Measurements from ENCODE around the gene MYRIP. TPM values are rescaled to one million over a fixed set of nuclear protein-coding genes. Genes with fewer than 3 reads are reported as not detected.

MYRIP gene
- total RNA-seq, 2 experiments from 2014 or later = not detected

GRCh38 chr3:40148827-40149226, 339.4 kb downstream of the MYRIP start:
- Mint-ChIP-seq H3K36me3 (ENCODE audit: low read depth) (no peaks in the 10 kb centered on the region), H3K4me3 (no peak overlapping the region), H3K27ac (no peak overlapping the region), H3K27me3 (ENCODE audit: low read depth) (peaks cover 2% of the 10 kb centered on the region), H3K4me1 (ENCODE audit: low read depth) (no peaks in the 10 kb centered on the region), H3K9me3 (no peaks in the 10 kb centered on the region)
- no peak for DNase-seq
- CTCF ChIA-PET = no interaction called here
- intact Hi-C loops (cut with micrococcal nuclease) = no loop called here

- H3K27ac Mint-ChIP-seq = no peak overlapping the region
- no peak overlapping the region for H3K4me3 Mint-ChIP-seq
- H3K4me1 Mint-ChIP-seq (ENCODE audit: low read depth) = no peaks in the 10 kb centered on the region
- H3K9me3 Mint-ChIP-seq = no peaks in the 10 kb centered on the region
- DNase-seq = no peak
- H3K27me3 Mint-ChIP-seq (ENCODE audit: low read depth) = no peaks in the 10 kb centered on the region
- intact Hi-C loops (cut with micrococcal nuclease) = no loop called here
- no peaks in the 10 kb centered on the region for H3K36me3 Mint-ChIP-seq (ENCODE audit: low read depth)
- CTCF ChIA-PET = no interaction called here
These were observed 343.2 kb downstream of the MYRIP start for GRCh38 chr3:40152482-40153133.

GRCh38 chr3:40160933-40161332, 351.5 kb downstream of the MYRIP start:
- Mint-ChIP-seq H3K4me3 (no peak overlapping the region), H3K27me3 (ENCODE audit: low read depth) (peaks cover 2% of the 10 kb centered on the region), H3K27ac (no peak overlapping the region), H3K4me1 (ENCODE audit: low read depth) (no peaks in the 10 kb centered on the region), H3K9me3 (peaks cover 20% of the 10 kb centered on the region), H3K36me3 (ENCODE audit: low read depth) (no peaks in the 10 kb centered on the region)
- CTCF ChIA-PET = no interaction called here
- DNase-seq = no peak
- intact Hi-C loops (cut with micrococcal nuclease) = no loop called here

GRCh38 chr3:40162616-40163015, 353.2 kb downstream of the MYRIP start:
- Mint-ChIP-seq H3K27ac (no peak overlapping the region), H3K4me3 (no peak overlapping the region), H3K27me3 (ENCODE audit: low read depth) (peaks cover 2% of the 10 kb centered on the region), H3K4me1 (ENCODE audit: low read depth) (no peaks in the 10 kb centered on the region), H3K9me3 (peaks cover 20% of the 10 kb centered on the region), H3K36me3 (ENCODE audit: low read depth) (no peaks in the 10 kb centered on the region)
- CTCF ChIA-PET = no interaction called here
- DNase-seq = no peak
- intact Hi-C loops (cut with micrococcal nuclease) = no loop called here

- Mint-ChIP-seq H3K4me1 (ENCODE audit: low read depth) (no peaks in the 10 kb centered on the region), H3K36me3 (ENCODE audit: low read depth) (no peaks in the 10 kb centered on the region), H3K9me3 (no peaks in the 10 kb centered on the region), H3K4me3 (no peak overlapping the region), H3K27ac (no peak overlapping the region), H3K27me3 (ENCODE audit: low read depth) (no peaks in the 10 kb centered on the region)
- no peak for DNase-seq
- CTCF ChIA-PET = interaction anchor here (0.6 kb wide), 1 partner anchor 25 kb away, joined by 4 read pairs; no protein-coding TSS in a partner anchor
- intact Hi-C loops (cut with micrococcal nuclease) = no loop called here
These were observed 357.6 kb downstream of the MYRIP start for GRCh38 chr3:40166997-40167396.

- H3K27me3 Mint-ChIP-seq (ENCODE audit: low read depth) = no peaks in the 10 kb centered on the region
These were observed 358.5 kb downstream of the MYRIP start for GRCh38 chr3:40167958-40168357.

GRCh38 chr3:40169983-40170382, 360.6 kb downstream of the MYRIP start:
- no peak for DNase-seq
- Mint-ChIP-seq H3K27me3 (ENCODE audit: low read depth) (no peaks in the 10 kb centered on the region), H3K9me3 (no peaks in the 10 kb centered on the region), H3K36me3 (ENCODE audit: low read depth) (no peaks in the 10 kb centered on the region), H3K4me1 (ENCODE audit: low read depth) (no peaks in the 10 kb centered on the region), H3K4me3 (no peak overlapping the region), H3K27ac (no peak overlapping the region)
- CTCF ChIA-PET = interaction anchor here (0.8 kb wide), 1 partner anchor 571 kb away, joined by 3 read pairs; no protein-coding TSS in a partner anchor
- intact Hi-C loops (cut with micrococcal nuclease) = loop anchor here (10.0 kb wide), 1 partner anchor 155 kb away; no protein-coding TSS in a partner anchor

More at GRCh38 chr3:40167958-40168357, 358.5 kb downstream of the MYRIP start:
- H3K27ac Mint-ChIP-seq = no peak overlapping the region
- H3K9me3 Mint-ChIP-seq = no peaks in the 10 kb centered on the region
- no peaks in the 10 kb centered on the region for H3K36me3 Mint-ChIP-seq (ENCODE audit: low read depth)
- no peaks in the 10 kb centered on the region for H3K4me1 Mint-ChIP-seq (ENCODE audit: low read depth)
- intact Hi-C loops (cut with micrococcal nuclease) = no loop called here
- no peak for DNase-seq
- CTCF ChIA-PET = interaction anchor here (0.9 to 1.7 kb wide), 2 partner anchors 11 to 154 kb away, joined by 3 to 9 read pairs; no protein-coding TSS in a partner anchor
- no peak overlapping the region for H3K4me3 Mint-ChIP-seq

GRCh38 chr3:40170395-40170794, 361.0 kb downstream of the MYRIP start:
- no peak overlapping the region for H3K27ac Mint-ChIP-seq
- intact Hi-C loops (cut with micrococcal nuclease) = loop anchor here (10.0 kb wide), 1 partner anchor 156 kb away; no protein-coding TSS in a partner anchor
- no peaks in the 10 kb centered on the region for H3K4me1 Mint-ChIP-seq (ENCODE audit: low read depth)
- no peaks in the 10 kb centered on the region for H3K36me3 Mint-ChIP-seq (ENCODE audit: low read depth)
- no peak for DNase-seq
- H3K27me3 Mint-ChIP-seq (ENCODE audit: low read depth) = no peaks in the 10 kb centered on the region
- no peaks in the 10 kb centered on the region for H3K9me3 Mint-ChIP-seq
- CTCF ChIA-PET = no interaction called here
- no peak overlapping the region for H3K4me3 Mint-ChIP-seq

- Mint-ChIP-seq H3K4me3 (no peak overlapping the region), H3K36me3 (ENCODE audit: low read depth) (no peaks in the 10 kb centered on the region), H3K4me1 (ENCODE audit: low read depth) (no peaks in the 10 kb centered on the region), H3K9me3 (no peaks in the 10 kb centered on the region), H3K27ac (no peak overlapping the region), H3K27me3 (ENCODE audit: low read depth) (no peaks in the 10 kb centered on the region)
- intact Hi-C loops (cut with micrococcal nuclease) = loop anchor here (10.0 kb wide), 1 partner anchor 158 kb away; no protein-coding TSS in a partner anchor
- CTCF ChIA-PET = interaction anchor here (0.5 kb wide), 1 partner anchor 30 kb away, joined by 3 read pairs; no protein-coding TSS in a partner anchor
- DNase-seq = no peak
These were observed 363.2 kb downstream of the MYRIP start for GRCh38 chr3:40172560-40172959.

- H3K4me1 Mint-ChIP-seq (ENCODE audit: low read depth) = no peaks in the 10 kb centered on the region
- intact Hi-C loops (cut with micrococcal nuclease) = loop anchor here (10.0 kb wide), 1 partner anchor 158 kb away; no protein-coding TSS in a partner anchor
These were observed 363.9 kb downstream of the MYRIP start for GRCh38 chr3:40173227-40173721.

GRCh38 chr3:40178012-40178594, 368.7 kb downstream of the MYRIP start:
- CTCF ChIA-PET = interaction anchor here (0.8 to 4.9 kb wide), 6 partner anchors 9 to 732 kb away, joined by 3 to 28 read pairs (median 4); no protein-coding TSS in a partner anchor
- Mint-ChIP-seq H3K4me1 (ENCODE audit: low read depth) (no peaks in the 10 kb centered on the region), H3K27ac (no peak overlapping the region), H3K4me3 (no peak overlapping the region), H3K9me3 (no peaks in the 10 kb centered on the region), H3K27me3 (ENCODE audit: low read depth) (no peaks in the 10 kb centered on the region), H3K36me3 (ENCODE audit: low read depth) (no peaks in the 10 kb centered on the region)
- intact Hi-C loops (cut with micrococcal nuclease) = loop anchor here (10.0 kb wide), 1 partner anchor 163 kb away; no protein-coding TSS in a partner anchor
- DNase-seq = no peak

More at GRCh38 chr3:40173227-40173721, 363.9 kb downstream of the MYRIP start:
- no peaks in the 10 kb centered on the region for H3K27me3 Mint-ChIP-seq (ENCODE audit: low read depth)
- no peaks in the 10 kb centered on the region for H3K36me3 Mint-ChIP-seq (ENCODE audit: low read depth)
- CTCF ChIA-PET = no interaction called here
- no peak overlapping the region for H3K4me3 Mint-ChIP-seq
- DNase-seq = no peak
- no peaks in the 10 kb centered on the region for H3K9me3 Mint-ChIP-seq
- H3K27ac Mint-ChIP-seq = no peak overlapping the region

GRCh38 chr3:40179016-40179415, 369.6 kb downstream of the MYRIP start:
- Mint-ChIP-seq H3K4me1 (ENCODE audit: low read depth) (no peaks in the 10 kb centered on the region), H3K9me3 (no peaks in the 10 kb centered on the region), H3K27ac (no peak overlapping the region), H3K4me3 (no peak overlapping the region), H3K27me3 (ENCODE audit: low read depth) (no peaks in the 10 kb centered on the region), H3K36me3 (ENCODE audit: low read depth) (no peaks in the 10 kb centered on the region)
- intact Hi-C loops (cut with micrococcal nuclease) = loop anchor here (1.0 to 10.0 kb wide), 3 partner anchors 164 to 731 kb away; no protein-coding TSS in a partner anchor
- DNase-seq = peak; percentile 82
- CTCF ChIA-PET = interaction anchor here (0.8 to 4.9 kb wide), 10 partner anchors 9 to 733 kb away, joined by 3 to 28 read pairs (median 4); no protein-coding TSS in a partner anchor
